GM19239 (cell line): ENCODE results near the gene PDZRN3.

ENCODE experiments used
- DNase-seq: peaks from one replicate; pipeline ENCODE4 v3.0.0; 2011; ENCODE audit warnings: low spot score; ENCODE audit not compliant: insufficient read length
- FAIRE-seq: peaks from 2 replicates; lab custom pipeline; 2011; peaks lifted over from hg19 to GRCh38; lab: Jason Lieb, UNC

PDZRN3 gene

DNA sequence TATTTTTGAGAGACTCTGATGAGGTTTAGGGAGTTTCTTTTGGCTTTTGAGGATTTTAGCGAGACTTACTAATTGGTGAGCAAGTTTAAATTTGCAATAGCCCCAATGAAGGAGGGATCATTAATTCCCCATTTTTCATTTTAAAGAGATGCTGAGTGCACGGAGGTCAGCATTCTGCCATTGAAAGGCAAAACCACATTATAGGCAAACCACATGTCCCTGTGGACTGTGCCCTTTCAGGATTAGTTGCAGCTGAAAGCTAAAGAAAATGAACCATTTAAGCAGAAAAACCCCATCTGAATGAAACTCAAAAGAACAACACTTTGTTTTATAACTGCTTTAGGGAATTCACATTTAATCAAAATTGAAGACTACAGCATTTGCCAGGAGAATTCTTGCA is 246.5 kb downstream of the PDZRN3 start:
- FAIRE-seq: no peak
- DNase-seq: no peak

DNA sequence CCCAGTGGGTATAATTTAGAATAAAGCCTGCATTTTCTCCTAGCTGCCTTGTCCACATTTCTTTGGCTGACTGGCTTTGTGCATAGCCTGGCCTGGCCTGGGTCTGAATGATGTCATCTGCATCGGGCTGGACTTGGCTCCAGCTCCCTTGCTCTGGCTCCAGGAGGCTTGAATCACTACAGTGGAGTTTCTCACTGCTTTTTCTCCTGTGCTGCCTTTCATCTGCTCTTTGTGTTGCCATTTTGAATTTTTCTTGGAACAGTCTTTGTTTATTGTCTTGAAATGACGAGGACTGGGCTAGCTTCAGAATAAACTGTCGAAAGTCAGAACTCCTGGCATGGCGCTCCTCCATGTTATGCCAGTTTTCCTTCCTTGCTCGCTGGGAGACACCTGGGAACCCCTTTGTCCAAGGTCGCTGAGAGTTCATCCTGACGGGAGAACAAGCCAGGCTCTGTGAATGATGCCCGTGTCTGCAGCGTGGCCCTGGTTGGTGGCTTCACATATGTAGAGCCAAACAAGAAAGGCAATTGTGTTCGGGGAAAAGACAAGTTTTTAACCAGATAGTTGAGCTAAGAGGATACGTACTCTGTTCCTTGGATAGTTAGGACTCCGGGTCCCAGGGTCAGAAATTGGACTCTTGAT is 258.9 kb downstream of the PDZRN3 start:
- DNase-seq (no peak), FAIRE-seq (no peak)

DNA sequence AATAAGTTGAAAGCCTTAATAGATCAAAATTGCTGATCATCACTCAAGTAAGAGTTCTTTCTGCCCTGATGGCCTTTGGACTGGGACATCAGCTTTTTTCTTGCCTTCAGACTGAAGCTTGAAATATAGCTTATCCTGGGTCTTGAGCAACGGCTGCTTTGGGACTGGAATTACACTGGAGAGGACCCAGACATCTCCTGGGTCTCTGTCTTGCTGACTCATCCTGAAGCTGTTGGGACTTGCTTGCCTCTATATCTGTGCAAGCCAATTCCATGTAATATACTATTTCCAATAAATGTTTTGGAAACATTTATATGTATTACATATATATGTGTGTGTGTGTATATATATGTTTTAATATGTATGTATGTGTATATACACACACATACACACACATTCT is 260.2 kb downstream of the PDZRN3 start:
- no peak for DNase-seq
- FAIRE-seq: no peak

DNA sequence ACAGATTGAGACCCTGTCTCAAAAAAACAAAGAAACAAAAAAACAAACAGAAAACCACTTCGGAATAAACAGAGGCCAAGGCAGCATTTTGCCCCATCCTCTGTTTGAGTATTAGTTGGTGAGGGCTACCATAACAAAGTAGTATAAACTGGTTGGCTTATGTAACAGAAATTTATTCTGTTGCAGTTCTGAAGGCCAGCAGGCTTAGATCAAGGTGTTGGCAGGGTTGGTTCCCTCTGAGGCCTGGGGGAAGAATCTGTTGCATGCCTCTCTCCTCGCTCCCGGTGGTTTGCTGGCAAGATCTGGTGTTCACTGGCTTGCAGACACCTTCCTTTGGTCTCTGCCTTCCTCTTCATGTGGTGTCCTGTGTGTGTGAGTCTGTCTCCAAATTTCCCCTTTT is 261.6 kb downstream of the PDZRN3 start:
- no peak for DNase-seq
- FAIRE-seq: no peak

DNA sequence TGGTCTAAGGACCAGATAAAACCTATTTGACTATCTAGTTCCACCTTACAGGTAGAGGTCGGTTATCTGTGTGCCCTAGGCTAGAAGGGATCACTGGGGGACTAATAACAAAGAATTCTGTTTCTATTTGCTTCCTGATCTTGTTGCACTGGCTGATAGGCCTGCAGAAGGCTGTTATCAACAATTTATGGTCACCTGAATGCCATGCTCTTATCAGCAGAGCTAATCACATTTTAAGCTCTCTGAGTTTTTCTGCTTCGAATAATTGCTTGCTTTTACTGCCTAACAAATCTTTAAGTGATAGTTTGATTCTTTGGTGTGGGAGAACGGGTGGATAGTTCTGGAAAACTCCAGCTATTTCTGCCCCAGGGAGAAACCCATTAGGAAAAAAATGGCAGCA is 263.1 kb downstream of the PDZRN3 start:
- no peak for DNase-seq
- FAIRE-seq: no peak

DNA sequence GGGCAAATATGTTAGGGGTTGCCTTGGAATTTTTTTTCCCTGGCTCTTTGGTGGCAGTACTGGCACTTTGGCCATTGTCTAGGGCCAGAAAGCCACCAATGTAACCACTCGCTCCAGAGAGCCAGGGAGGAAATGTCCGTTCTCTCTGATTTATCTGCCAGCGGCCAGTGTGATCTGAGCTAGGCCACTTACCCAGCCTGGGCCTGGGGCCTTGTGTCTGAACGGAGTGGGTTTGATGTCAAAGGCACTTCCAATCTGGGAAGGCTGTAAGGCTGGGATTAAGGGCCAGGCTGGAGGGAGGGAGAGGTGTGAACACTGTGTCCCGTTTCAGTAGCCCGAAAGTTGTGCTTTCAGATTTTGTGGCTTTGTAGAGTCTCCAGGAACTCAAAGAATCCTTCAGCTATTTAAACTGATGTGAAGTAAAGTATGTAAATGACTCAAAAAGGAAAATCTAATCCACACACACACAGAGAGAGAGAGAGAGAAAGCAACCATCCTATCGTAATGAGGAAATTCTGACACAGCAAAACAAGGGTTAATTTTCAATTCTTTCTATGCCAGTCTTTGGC is 271.0 kb downstream of the PDZRN3 start:
- no peak for FAIRE-seq
- DNase-seq: no peak

DNA sequence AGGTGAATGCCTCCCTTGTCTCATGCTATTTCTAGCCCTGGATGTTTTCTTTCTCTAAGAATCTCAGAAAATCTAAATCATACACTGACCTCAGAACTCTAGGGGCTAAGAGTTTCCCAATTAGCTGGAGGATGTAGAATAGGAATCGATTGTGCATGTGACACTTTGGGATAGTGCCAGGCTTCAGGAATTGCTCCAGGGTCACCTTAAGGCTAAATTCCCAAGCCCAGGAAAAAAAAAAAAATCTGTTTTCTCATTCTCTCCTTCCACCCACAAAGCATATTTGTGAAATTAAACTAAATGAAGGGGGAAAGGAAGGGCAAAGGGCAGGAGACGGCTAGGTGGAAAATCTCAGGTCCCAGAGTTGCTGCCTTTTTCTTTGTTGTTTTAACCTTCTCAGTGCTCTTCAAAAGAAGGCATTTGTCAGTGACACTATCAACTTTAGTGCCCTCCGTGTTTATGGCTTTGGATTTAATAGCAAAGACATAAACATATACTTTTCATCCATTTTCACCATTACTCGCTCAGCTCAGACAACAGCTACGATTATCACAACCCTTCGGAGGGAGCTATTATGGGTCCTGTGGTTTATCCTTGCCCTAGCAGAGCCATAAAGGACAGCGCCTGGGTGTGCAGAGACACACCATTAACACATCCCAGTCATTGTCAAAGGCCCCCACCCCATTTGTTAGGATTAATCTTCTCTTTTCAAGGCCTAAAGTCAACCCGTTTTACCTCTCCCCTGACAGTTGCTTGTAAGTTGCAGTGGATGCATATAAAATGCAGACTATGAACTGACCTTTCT is 271.7 kb downstream of the PDZRN3 start:
- DNase-seq (no peak), FAIRE-seq (no peak)

DNA sequence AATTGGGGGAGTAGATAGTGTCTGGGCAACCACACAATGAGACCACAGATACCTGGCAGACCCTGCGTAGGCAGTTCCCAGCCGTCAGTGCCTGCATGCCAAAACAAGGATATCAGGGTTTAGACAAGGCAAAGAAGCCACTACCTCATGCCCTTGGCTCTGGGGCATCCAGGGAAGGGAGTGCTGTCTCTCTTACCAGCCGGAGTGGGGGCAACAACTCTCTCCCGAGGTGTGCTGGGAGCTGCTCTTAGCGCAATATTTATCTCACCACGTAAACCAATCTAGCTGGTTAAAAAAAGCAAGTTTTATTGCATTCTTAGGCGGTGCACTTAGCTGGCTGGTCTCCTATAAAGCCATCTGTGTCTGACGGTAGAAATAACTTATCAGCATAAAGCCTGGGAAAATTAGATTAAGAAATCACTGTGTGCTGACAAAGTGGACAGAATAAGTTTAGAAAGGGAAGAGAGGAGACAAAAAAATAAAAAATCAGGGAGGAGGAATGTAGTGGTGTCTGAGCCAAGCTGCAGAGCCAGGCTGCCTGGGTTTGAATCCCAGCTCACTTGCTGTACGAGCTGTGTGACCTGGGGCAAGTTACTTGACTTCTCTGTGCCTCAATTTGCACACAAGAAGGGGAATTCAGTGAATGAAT is 273.2 kb downstream of the PDZRN3 start:
- DNase-seq (no peak), FAIRE-seq (no peak)

DNA sequence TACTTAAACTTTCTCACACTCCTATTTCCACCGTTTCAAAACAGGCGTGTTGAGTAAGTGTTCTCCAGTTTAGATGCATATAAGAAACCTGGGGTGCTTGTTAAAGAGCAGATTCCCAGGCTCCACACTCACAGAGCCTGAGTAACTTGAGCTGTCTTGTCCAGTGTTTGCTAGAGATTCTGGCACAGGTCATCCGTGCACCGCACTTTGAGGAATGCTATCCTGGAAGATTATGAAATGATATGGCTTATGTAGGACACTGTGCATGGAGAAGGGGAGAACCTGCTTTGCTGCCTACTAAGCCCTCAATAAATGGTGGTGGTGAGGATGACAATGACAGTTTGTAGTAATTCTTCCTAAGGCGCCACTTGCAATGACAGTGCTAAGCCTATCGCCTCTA is 273.7 kb downstream of the PDZRN3 start:
- DNase-seq (no peak), FAIRE-seq (no peak)

DNA sequence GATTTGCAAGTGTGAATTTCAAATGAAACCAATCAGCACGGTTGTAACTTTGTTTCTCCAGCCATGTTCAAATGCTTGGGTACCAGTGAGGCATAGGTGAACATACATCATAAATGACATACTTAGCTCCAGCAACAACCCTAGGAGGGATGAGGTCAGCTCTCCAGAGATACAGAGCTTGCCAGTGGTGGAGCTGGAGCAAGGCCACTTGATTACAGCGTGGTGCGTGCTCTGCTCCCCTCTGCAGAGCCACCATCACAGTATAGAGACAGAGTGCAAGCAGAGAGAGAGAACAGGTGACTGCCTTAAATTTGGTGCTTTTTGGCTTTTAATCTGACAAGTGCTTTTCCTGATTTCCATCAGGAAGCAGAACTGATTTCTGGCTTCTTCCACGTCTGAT is 275.1 kb downstream of the PDZRN3 start:
- no peak for DNase-seq
- FAIRE-seq: no peak

DNA sequence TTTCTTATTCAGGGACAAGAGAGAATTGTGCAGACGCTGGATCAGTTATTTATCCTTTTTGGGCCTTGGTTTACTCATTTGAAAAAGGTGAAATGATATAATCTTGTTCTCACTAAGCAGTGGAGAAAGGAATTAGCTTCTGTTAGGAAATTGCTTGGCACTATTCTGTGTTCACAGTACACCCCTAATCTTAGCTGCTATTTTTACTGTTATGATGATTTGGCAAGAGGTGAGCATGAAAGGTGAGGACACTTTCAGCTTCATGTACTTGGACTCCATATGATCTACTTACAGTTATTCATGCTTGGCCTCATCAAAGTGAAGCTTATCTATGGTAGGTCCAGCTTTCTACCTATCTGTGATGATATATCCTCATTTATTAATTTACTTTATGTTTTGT is 282.7 kb downstream of the PDZRN3 start:
- FAIRE-seq: no peak
- DNase-seq: no peak

DNA sequence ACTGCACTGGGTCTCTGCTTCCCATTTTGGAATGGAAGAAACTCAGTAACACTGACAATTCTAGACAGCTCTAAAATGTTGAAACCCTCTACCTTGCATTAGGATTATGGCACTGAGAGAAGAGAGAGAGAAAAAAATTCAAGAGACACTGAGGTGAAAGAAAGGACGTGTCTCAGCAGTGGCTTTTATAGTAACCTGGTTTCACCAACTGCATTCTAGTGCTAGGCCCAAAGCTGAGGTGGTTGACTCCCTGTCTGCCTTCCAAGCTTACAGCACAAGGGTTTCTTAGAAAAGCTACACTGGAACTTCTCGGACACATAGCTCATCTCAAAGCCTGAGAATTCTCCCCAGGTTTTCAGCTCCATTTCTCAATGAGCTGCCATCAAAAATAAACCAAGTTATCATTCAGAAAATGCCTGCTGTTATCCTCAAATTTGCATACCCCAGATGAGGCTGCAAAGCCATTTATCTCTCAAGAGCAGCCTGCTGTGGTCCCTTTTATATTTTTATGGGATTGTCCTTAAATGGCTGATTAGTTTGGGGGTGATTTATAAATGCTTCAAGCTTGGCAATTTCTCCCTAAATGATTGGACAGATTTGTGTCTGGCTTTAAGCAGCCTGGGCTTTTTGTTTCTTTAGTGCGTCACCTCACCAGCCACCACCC is 283.3 kb downstream of the PDZRN3 start:
- DNase-seq (no peak), FAIRE-seq (no peak)

DNA sequence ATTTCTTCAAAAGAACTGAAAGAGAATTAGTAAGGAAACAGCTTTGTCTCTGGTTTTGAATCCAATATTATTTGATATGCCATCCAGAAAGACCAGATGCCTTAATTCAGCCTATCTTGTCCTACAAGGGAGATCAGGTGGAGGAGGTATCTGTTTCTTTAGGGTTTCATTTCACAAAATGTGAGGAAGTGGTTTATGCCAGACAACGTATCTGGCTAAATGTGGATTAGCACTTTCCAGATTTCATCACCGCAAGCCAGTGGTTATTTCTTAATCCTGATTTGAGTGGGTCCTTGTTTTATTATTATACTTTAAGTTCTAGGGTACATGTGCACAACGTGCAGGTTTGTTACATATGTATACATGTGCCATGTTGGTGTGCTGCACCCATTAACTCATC is 292.2 kb downstream of the PDZRN3 start:
- FAIRE-seq (no peak), DNase-seq (no peak)
